ENCODE measurements around the gene LAMA2.

The LAMA2 gene

DNA sequence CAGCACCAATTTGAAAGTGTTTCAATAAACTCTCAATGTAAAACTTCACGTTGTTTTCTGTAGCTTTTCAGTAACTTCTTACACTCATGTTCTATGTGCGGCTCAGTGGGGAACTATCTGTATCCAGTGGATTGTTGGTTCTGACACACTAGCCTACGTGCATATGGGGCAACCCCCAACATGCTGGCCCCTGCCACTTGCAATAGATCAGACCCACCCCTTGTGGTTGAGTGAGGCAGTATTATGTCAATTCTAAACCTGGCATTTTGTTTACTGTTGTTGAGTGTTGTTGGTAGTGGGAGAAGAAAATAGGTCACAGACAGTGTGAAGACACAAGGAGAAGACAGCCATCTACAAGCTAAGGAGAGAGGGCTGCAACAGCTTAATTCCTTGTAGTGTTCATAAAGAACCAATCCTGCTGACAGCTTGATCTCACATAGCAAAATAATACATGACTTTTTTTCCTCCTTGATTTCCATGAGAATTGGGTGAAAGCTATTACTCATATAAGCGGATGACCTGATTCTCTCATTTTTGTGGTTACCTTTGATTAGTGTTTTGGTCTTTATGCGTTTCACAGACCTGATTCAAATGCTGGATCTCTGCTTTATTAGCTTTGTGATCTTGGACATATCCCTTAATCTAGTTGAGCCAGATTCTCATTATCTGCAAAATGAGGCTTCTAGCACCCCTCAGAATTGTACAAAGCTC is 320.4 kb downstream of the LAMA2 start:
- H3K36me3 ChIP-seq (replicated peaks), result no peaks in the 10 kb centered on the region
- no peak overlapping the region for H3K4me3 ChIP-seq (ENCODE audit: low read depth, low read length)
- DNase-seq, result no peak
- in situ Hi-C loops (cut with HindIII; ENCODE audit: low pct_ligation_motif_present, low sequenced_read_pairs), result no loop called here
- TF ChIP-seq, protein P1, sequence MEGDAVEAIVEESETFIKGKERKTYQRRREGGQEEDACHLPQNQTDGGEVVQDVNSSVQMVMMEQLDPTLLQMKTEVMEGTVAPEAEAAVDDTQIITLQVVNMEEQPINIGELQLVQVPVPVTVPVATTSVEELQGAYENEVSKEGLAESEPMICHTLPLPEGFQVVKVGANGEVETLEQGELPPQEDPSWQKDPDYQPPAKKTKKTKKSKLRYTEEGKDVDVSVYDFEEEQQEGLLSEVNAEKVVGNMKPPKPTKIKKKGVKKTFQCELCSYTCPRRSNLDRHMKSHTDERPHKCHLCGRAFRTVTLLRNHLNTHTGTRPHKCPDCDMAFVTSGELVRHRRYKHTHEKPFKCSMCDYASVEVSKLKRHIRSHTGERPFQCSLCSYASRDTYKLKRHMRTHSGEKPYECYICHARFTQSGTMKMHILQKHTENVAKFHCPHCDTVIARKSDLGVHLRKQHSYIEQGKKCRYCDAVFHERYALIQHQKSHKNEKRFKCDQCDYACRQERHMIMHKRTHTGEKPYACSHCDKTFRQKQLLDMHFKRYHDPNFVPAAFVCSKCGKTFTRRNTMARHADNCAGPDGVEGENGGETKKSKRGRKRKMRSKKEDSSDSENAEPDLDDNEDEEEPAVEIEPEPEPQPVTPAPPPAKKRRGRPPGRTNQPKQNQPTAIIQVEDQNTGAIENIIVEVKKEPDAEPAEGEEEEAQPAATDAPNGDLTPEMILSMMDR (IDR thresholded peaks at IDR 0.05; ENCODE audit: low read depth, low read length, missing control alignments), result no peak
- no peak overlapping the region for H3K27ac ChIP-seq
- no peaks in the 10 kb centered on the region for H3K27me3 ChIP-seq (replicated peaks)

DNA sequence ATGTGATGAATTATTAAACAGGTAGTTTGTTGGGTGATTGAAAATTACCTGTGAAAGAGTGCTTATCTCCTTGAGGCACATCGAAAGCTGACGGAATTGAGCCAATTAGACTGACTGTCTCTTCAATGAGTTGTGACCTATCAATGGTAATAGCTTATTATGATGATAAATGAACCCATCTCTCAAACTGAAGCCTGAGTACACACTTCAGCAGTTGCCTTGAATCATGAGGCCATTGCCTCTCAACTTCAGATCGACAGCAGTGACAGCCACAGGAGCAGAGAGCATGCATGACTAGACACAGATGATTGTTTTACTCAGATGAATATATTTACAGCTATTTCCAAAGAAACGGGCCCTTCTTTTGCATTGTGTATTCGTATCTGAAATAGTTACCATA is 323.9 kb downstream of the LAMA2 start:
- TF ChIP-seq, protein P1 (IDR thresholded peaks at IDR 0.05; ENCODE audit: low read depth, low read length, missing control alignments), result no peak
- H3K27me3 ChIP-seq (replicated peaks), result no peaks in the 10 kb centered on the region
- DNase-seq, result no peak
- in situ Hi-C loops (cut with HindIII; ENCODE audit: low pct_ligation_motif_present, low sequenced_read_pairs), result no loop called here
- no peak overlapping the region for H3K4me3 ChIP-seq (ENCODE audit: low read depth, low read length)
- H3K27ac ChIP-seq, result no peak overlapping the region
- H3K36me3 ChIP-seq (replicated peaks), result no peaks in the 10 kb centered on the region

GRCh38 chr6:129207832-129208231 is 324.9 kb downstream of the LAMA2 start:
- no peak overlapping the region for H3K4me3 ChIP-seq (ENCODE audit: low read depth, low read length)
- TF ChIP-seq, protein P1 (IDR thresholded peaks at IDR 0.05; ENCODE audit: low read depth, low read length, missing control alignments), result no peak
- no peak for DNase-seq
- in situ Hi-C loops (cut with HindIII; ENCODE audit: low pct_ligation_motif_present, low sequenced_read_pairs), result no loop called here
- H3K27me3 ChIP-seq (replicated peaks), result no peaks in the 10 kb centered on the region
- H3K36me3 ChIP-seq (replicated peaks), result no peaks in the 10 kb centered on the region
- no peak overlapping the region for H3K27ac ChIP-seq

DNA sequence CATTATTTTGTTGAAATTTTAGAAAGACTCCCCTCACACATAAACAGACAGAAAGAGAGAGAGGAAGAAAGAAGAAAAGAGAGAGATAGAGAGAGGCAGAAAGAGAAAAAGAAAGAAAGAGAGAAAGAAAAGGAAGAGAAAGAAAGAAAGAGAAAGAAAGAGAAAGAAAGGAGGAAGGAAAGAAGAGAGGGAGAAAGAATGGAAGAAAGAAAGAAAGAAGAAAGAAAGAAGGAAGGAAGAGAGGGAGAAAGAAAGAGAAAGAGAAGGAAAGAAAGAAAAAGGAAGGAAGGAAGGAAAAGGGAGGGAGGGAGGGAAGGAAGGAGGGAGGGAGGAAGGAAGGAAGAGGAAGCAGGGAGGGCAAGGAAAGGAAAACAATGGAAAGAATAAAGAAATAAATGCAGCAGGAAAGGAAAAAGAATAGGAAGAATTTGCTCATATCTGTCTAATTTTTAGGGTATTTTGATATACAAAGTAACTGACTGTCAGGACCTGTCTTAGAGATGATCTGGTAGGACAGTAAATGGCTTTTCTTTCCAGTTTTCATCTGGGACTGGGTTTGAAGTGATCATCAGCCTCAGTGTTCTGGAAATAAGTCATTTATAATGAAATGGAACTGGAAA is 325.6 kb downstream of the LAMA2 start:
- in situ Hi-C loops (cut with HindIII; ENCODE audit: low pct_ligation_motif_present, low sequenced_read_pairs), result no loop called here
- TF ChIP-seq, protein P1 (IDR thresholded peaks at IDR 0.05; ENCODE audit: low read depth, low read length, missing control alignments), result no peak
- Histone ChIP-seq H3K27ac (no peak overlapping the region), H3K27me3 (replicated peaks) (no peaks in the 10 kb centered on the region), H3K4me3 (ENCODE audit: low read depth, low read length) (no peak overlapping the region), H3K36me3 (replicated peaks) (no peaks in the 10 kb centered on the region)
- DNase-seq, result no peak

DNA sequence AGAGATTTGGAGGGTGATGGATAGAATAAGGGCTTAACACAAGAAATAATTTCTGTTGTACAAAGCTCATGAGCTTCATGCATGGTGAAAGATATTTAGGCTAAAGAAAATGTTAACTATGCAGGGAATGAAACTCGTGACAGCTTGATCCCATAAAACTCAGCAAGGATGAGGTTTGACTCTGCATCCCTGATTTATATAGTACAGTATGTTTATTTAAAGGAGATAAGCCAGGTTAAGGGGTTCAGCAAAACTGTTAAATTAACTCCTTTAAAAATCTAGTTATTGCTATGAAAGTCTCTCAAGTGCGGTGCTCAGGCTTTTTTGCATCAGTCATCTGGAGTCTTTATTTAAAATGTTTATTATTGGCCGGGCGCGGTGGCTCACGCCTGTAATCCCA is 326.4 kb downstream of the LAMA2 start:
- in situ Hi-C loops (cut with HindIII; ENCODE audit: low pct_ligation_motif_present, low sequenced_read_pairs), result no loop called here
- no peak for DNase-seq
- TF ChIP-seq, protein P1 (IDR thresholded peaks at IDR 0.05; ENCODE audit: low read depth, low read length, missing control alignments), result no peak
- no peaks in the 10 kb centered on the region for H3K36me3 ChIP-seq (replicated peaks)
- H3K27me3 ChIP-seq (replicated peaks), result no peaks in the 10 kb centered on the region
- no peak overlapping the region for H3K27ac ChIP-seq
- H3K4me3 ChIP-seq (ENCODE audit: low read depth, low read length), result no peak overlapping the region
